ENCODE measurements around the gene SLC6A13. TPM values are rescaled to one million over a fixed set of nuclear protein-coding genes. Genes with fewer than 3 reads are reported as not detected.

The SLC6A13 gene
- total RNA-seq, 2 donors from 2014 or later = not detected

DNA sequence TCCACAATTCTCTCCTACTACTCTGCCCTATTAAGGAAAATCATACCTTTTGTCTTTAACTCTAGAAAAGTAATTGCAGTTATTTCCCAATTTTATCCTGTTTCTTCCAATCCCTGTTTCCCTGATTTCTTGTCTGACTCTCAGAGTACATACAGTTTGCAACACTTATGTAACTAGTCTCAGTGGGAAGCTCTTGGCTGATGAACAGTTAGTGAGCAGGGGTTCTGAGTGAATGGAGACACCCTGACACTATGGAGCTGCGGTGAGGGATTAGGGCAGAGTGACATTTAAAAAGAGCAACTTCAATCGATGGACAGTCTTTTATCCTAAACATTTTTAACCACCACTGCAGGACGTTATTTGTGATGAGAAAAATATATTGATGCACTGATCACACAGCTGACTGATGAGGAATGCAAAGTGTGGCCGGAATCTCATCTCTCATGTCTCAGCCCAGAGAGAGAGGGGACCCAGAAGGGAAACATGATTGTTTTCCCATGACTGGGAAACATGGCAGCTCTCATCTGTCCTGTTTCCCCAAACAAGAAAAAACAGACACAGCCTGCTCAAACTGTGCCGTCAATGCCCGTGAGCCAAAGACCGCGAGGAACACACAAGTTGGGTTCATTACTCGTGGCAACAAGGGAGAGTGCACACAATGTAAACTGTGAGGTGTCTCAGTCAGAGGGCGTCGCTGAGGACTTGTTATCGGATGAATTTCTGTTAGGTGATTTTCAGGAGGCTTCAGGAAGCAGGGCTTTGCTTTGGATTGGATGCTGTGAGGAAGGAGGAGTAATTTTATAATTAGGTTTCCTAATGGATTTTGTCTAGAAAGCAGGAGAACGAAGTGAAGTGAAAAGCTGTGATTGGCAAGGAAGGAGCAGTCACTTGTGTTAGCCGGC, 5.2 kb upstream of the SLC6A13 start:
- no peak for DNase-seq (ENCODE audit: low spot score)
- intact Hi-C loops (cut with DNase I) = no loop called here

DNA sequence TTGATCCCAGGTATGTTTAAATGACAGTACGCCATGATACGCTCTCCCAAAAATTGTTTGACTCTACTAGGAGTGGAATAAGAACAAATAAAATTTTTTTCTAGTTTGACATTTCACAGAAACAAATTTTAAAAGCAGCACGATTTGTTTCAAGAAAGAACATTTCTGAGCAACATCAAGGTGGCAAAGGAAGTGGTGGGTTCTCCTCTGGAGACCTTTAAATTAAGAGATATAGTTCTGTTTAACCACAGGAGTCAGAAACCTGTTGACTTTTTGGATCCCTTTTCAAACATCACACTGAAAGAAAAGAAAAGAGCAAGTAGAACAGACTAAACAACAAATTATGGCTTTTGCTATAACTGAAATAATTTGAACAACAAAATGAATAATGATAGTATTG, 2.5 kb upstream of the SLC6A13 start:
- DNase-seq (ENCODE audit: low spot score) = no peak
- intact Hi-C loops (cut with DNase I) = no loop called here

DNA sequence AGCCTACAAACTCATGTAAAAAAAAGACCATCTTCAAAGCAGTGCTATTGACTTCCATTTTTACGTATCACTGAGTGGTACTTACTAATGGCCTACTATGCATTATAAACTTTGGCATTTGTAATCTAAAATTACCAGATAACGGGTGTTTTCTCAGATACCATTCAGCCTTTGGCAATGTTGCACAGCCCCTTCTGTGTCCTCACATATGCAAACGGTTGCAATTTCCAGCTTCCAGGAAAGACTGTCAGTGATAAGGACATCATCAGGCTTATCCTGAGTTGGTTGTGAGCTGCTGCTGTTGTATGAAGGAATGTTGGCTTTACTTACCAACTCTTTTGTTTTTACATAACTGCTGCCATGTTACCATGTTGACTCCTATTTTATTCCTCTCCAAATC, 1.6 kb upstream of the SLC6A13 start:
- DNase-seq (ENCODE audit: low spot score) = no peak
- intact Hi-C loops (cut with DNase I) = no loop called here

DNA sequence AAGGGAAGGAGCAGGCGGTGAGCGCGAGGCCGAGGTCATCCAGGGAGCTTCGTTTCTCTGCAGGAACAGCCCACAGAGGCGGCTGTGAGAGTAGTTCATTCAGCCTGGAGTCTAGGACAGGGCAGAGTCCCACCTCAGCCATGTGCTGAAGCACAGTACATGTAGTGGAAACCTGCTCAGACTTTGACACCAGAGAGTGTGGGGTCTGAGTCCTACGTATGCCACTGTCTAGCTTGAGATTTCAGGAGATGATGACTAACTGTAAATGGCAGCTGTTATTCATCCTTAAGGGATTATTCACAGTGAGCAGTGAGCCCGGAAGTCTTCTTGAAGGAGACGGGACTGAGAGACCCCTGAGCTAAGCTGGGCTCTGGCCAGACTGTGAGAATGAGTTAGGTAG, 938 bp upstream of the SLC6A13 start:
- intact Hi-C loops (cut with DNase I) = no loop called here
- no peak for DNase-seq (ENCODE audit: low spot score)

DNA sequence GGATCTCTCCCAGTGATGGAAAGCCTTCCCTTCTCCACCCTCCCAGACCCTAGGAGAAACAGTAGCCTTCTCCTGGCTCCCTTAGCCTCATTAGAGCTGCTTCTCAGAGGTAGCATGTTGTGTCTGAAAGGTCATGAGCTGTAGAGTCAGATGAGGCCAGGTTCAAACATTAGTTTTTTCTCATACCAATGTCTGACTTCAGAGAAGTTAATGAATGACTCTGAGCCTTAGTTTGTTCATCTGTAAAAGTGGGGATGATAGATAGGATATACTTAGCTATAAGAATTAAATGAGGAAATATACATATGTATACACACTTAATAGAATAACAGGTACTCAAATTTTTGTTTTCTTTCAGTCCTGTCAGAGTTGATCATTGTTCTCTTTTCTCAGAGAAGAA, 523 bp downstream of the SLC6A13 start:
- intact Hi-C loops (cut with DNase I) = no loop called here
- no peak for DNase-seq (ENCODE audit: low spot score)

DNA sequence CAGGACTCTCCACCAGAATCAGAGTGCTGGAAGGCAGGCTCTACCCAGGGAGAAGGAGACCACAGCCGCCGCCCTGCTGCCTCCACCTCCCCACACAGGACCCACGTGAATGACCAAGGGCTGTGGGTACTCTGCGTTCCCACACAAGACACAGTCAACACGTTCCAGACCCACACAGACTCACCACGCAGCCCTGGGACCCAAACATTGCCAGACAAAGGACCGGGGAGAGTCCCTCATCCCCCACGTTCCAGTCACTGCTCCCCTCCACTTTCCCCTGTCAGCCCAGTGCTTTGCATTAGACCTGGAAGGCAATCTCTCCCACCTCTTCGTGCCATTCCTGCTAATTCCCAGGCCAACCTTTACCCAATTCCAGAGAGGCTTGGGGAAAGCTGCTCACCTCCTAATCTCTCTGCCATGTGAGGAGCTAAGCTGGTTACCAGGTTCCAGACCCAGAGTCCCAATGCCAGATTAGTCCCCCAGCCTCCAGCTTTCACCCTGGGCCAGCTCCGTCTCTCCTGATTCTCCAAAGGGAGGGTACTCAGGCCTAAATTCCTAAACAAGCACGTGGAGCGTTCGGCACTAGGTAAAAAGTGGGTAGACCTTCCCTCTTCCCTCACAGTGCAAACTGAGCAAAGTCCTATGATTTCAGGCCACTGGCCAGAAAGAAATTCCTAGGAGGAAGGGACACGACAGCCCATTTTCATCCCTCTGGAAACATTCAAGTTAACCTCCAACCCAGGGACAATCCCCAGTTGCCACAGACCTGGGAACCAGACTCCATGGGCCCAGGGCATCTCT, 4.9 kb downstream of the SLC6A13 start:
- intact Hi-C loops (cut with DNase I) = no loop called here

DNA sequence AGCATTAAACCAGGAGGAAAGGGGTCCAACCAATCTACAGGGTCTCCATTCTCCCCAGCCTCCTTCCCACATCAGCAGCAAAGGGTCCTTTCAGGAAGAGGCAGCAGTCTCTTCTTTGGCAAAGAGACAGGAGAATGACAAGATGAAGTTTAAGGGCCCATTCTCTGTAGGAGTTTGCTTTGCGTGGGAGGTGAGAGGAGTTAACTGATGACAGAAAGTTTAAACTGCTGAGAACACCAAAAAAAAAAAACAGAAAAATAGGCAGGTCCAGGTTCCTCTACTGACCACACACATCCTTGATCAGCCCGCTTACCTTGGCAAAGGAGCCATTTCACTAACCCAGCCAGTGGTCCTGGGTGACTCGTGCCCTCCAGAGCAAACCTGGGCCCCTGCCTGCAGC, 5.7 kb downstream of the SLC6A13 start:
- DNase-seq (ENCODE audit: low spot score) = no peak
- intact Hi-C loops (cut with DNase I) = no loop called here

More for the DNA sequence above, 4.9 kb downstream of the SLC6A13 start:
- DNase-seq (ENCODE audit: low spot score) = no peak

DNA sequence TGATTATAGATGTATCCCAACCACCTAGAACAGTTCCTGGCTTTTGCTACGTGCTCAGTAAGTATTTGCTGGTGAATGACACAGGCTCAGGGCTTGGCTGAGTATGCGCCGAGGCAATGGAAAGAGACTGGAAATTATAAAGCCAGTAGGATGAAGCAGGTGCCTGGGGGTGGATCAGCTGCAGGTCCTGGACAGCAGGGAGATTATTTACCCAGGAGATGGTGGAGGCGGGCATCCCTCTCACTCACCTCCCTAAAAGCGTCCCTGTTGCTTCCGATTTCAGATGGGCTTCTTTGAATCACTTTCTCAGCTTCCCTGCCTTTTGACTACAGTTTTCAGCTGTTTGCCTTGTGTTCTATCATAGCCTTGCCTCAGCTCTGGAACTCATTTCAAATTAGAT, 6.4 kb downstream of the SLC6A13 start:
- intact Hi-C loops (cut with DNase I) = no loop called here

DNA sequence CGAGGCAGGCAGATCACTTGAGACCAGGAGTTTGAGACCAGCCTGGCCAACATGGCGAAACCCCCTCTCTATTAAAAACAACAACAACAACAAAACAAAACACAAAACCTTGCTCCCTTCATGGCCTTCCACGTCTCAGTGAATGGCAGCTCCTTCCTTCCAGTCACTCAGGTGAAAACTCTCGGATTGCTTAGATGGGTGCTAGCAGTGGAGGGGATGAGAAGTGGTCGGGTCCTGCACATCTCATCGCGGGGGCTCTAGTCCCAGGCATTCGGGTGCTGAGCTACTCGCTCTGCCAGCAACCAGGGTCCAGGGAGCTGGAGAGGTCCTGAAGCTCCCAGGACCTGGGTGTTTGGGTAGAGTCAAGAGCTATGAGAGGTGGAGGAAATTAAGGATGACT, 7.7 kb downstream of the SLC6A13 start:
- intact Hi-C loops (cut with DNase I) = no loop called here
- DNase-seq (ENCODE audit: low spot score) = no peak

More for the DNA sequence above, 6.4 kb downstream of the SLC6A13 start:
- no peak for DNase-seq (ENCODE audit: low spot score)

DNA sequence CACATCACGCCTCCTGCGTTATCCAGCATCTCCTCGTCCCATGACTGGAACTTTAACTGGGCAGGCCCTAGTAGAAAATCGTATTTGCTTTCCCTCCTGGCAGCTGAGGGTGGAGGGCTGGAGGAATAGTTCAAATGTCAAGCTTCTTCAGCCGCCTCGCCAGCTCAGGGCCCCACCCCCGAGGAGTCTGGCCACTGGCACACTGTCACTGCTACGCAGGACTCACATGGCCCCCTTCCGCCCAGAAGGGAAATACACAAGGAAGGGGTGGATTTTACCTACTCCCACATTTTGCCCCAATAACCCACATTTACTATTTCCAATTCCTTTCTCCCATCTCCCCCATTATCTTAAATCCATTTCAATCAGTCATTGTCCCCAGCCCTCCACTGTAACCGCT, 8.6 kb downstream of the SLC6A13 start:
- no peak for DNase-seq (ENCODE audit: low spot score)

DNA sequence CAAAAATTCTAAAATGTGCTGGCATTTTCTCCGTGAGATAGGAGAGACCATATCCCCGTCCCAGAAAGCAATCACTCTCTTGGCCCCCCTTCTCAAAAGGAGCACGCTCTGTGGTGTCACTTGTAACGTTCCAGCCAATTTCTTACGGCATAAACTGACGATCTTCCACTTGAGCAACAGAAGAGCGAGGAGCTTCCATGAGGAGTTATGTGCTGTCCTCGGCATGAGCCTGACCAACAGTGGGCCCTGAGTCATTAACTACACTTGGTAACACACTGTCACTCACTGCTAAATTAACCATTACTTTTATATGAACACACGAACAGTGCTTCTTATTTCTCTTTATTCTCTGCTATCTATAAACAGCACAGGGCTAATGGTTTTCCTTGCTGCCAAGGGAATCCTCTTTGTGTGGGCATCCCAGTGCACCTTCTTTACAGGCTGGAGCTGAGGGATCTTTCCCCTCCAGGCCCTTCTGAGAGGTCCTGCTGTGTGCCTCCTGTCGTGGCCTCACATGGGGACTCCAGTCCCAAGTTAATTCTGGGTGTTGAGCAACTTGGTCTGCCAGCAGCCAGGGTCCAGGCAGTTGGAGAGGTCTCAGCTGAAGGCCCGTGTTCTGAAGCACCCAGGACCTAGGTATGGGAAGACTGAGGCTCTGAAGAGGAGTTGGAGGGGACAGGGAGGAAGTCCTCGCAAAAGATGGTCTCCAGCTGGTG, 9.4 kb downstream of the SLC6A13 start:
- intact Hi-C loops (cut with DNase I) = no loop called here
- no peak for DNase-seq (ENCODE audit: low spot score)

More for the DNA sequence above, 8.6 kb downstream of the SLC6A13 start:
- intact Hi-C loops (cut with DNase I) = no loop called here

DNA sequence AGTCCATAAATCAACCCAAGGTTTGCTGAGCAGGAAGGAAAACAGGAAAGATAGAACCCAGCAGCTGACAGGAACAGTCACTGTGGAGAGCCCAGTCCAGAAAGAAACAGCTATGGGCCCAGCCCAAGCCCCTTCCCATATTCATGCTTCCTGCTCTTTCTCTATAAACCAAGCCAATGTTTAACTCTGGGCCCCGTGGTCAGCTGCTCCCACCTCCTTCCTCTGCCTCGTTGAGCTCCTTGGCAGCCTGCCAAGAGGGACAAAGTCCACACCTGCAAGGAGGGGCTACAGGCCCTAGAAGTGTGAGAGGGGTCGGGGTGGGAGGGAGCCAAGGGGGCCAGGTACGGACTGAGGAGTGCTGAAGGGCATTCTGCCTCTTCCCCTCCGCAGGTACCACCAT, 10.0 kb downstream of the SLC6A13 start:
- intact Hi-C loops (cut with DNase I) = no loop called here
- no peak for DNase-seq (ENCODE audit: low spot score)

DNA sequence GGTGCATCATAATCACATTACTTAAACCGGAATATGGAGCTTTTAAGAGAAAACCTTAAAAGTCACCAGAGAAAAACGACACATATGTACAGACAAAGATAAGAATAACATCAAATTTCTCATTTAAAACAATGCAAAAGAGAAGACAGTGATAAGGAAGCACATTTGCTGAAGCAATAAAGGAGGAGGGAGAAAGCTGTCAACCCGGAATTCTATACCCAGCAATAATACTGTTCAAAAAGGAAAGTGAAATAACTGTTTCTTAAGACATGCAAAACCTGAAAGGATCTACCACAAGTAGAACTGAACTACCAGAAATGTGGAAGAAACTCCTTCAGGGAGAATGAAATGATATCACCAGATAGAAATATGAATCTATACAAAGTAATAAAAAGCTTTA, 15.4 kb downstream of the SLC6A13 start:
- no peak for DNase-seq (ENCODE audit: low spot score)
- intact Hi-C loops (cut with DNase I) = no loop called here

DNA sequence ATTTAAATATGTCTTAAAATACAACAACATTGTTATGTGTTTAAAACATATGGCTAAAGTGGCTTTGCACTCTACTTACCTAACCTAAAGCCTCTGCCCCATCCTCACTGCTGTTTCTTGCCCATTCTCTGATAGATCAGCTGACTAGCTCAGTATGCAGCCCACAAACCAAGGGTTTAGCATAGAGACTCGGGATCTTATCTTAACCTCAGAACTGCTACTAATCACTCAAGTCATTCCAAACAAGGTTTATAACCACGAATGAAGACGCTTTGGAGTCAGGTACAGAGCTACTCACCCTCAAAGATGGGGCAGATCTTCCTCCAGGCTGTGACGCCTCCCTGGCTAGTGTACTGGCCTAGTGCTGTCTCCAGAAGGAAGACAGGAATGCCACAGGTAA, 19.3 kb downstream of the SLC6A13 start:
- intact Hi-C loops (cut with DNase I) = no loop called here
- DNase-seq (ENCODE audit: low spot score) = no peak

DNA sequence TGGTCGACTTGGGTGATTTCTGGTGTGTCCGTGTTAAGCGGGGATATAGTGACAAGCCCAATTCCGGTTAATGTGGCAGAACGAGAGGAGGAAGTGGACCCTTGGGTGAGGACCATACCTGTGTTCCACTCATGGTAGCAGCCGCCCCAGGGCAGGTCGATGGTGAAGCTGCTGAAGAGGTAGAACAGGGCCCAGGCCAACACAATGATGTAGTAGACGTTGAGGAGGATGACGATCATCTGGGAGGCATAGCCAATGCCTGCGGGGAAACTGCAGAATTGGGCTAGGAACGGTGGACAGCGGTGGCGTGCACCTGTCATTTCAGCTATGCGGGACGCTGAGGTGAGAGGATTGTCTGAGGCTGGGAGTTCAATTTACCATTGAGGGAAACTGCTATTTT, 20.1 kb downstream of the SLC6A13 start:
- DNase-seq (ENCODE audit: low spot score) = no peak
- intact Hi-C loops (cut with DNase I) = no loop called here

DNA sequence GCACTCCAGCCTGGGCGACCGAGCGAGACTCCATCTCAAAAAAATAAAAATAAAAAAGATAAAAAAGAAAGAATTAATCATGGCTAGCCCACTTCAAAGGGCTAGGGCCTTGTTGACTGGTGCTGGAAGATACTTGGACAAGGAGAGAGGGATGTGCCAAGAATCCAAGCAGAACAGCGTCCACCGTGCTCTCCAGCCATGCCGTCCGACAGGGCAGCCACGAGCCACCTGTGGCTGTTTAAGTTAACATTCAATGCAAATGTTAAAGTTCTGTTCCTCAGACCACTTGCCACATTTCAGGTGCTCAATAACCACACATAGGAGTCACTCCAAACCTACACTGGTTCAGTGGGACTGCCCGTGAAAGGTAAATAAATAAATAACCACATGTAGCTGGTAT, 21.4 kb downstream of the SLC6A13 start:
- DNase-seq (ENCODE audit: low spot score) = peak; percentile 16
- intact Hi-C loops (cut with DNase I) = no loop called here

DNA sequence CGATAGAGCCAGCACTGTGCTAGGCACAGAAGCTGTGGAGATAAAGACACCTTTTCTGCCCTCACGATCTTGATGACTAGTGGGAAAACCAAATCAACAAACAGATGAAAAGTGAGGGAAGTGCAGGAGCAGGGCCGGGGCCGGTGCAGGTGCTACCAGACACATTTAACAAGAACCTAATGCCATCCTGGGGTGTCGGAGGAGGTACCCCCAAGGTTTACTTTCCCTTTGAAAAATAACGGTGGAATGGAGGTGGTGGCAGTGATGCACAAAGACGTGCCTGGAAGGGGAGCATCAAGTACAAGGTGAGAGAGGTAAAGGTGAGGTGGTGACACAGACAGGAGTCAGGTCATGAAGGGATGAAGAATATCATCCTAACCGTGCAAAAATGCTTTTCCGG, 22.1 kb downstream of the SLC6A13 start:
- intact Hi-C loops (cut with DNase I) = no loop called here
- peak; percentile 31 for DNase-seq (ENCODE audit: low spot score)

DNA sequence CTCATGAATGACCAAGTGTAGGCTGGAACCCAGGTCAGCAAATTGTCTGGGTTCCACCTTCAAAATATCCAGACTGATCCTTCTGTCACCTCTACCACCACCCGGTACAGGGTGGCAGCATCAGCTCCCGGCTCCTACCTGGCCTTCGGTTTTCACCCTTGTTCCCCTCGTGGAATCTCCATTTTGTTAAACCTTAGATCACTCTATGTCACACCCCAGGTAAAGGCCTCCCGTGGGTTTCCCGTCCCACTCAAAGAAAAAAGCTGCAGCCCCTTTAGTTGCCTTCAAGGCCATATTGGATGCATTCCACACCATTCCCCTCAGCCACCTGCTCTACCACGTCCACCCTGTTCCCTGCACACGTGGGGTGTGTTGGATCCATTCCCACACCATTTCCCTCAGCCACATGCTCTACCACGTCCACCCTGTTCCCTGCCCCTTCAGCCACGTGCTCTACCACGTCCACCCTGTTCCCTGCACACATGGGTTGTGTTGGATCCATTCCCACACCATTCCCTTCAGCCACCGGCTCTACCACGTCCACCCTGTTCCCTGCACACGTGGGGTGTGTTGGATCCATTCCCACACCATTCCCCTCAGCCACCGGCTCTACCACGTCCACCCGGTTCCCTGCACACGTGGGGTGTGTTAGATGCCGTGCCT, 23.8 kb downstream of the SLC6A13 start:
- intact Hi-C loops (cut with DNase I) = no loop called here
- DNase-seq (ENCODE audit: low spot score) = peak; percentile 13

DNA sequence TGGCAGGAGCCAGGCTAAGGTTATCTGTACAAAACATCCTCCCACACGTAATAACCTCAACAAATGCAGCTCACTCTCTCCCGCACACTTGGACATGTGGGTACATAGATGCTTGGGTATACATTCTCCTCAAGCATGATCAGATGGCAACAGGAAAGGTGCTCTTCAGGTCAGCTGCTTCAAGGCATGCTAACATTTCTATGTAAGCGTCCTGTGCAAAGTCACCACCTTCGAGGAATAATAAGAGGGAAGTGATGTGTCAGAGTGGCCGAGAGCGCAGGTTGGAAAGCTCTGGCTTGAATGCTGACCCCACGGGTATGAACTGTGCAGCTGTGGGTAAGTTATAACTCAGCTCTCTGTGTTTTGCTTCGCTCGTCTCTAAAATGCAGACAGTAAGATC, 24.5 kb downstream of the SLC6A13 start:
- intact Hi-C loops (cut with DNase I) = no loop called here
- DNase-seq (ENCODE audit: low spot score) = peak; percentile 14

Data from posterior vena cava (tissue), 2 donors.